Tibial nerve (tissue), 3 donors: ENCODE measurements around the gene TP63.

Experiments used
- POLR2A ChIP-seq, 2 donors: fragments of 450-650 bp; IDR thresholded peaks; one replicate each; pipeline ENCODE4 v1.6.1; 2017; ENCODE audit warnings: antibody characterized with exemption in 2 of 2, mild to moderate bottlenecking in 2 of 2, moderate library complexity in 2 of 2
- TF ChIP-seq, protein P1 (sequence below), 5 experiments: fragments of 200-600 bp in 3 of 5; fragments of 450-650 bp in 2 of 5; sonication (generic) in 3 of 5; IDR thresholded peaks; one replicate each; pipeline ENCODE4 v1.5.1; 2016 to 2019; ENCODE audit warnings: antibody characterized with exemption in 5 of 5, mild to moderate bottlenecking in 3 of 5, moderate library complexity in 2 of 5

DNA sequence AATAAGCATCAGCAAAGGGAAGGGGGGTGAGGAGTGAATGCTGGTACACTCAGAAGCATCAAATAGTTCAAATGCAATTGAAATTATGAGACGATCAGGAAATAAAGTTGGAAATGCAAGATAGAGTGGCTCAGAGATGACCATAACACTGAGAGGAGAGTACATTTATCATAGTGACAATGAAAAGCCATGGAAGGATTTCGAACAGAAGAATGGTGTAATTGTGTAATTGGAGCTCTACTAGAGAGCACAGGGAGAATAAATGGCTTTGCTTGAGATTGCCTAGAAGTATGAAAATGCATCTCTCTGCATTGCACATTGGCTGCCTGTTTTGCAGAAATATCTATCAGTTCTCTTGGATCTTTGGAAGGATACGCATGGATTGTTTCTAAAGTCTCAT, 163.3 kb downstream of the TP63 start:
- TF ChIP-seq POLR2A (IDR thresholded peaks at IDR 0.05), result no peak
- TF ChIP-seq, protein P1, sequence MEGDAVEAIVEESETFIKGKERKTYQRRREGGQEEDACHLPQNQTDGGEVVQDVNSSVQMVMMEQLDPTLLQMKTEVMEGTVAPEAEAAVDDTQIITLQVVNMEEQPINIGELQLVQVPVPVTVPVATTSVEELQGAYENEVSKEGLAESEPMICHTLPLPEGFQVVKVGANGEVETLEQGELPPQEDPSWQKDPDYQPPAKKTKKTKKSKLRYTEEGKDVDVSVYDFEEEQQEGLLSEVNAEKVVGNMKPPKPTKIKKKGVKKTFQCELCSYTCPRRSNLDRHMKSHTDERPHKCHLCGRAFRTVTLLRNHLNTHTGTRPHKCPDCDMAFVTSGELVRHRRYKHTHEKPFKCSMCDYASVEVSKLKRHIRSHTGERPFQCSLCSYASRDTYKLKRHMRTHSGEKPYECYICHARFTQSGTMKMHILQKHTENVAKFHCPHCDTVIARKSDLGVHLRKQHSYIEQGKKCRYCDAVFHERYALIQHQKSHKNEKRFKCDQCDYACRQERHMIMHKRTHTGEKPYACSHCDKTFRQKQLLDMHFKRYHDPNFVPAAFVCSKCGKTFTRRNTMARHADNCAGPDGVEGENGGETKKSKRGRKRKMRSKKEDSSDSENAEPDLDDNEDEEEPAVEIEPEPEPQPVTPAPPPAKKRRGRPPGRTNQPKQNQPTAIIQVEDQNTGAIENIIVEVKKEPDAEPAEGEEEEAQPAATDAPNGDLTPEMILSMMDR (IDR thresholded peaks at IDR 0.05), result no peak
